DND-41 (cell line): ENCODE results near the gene FCRL6.

Experiments
- ATAC-seq: fragments of 200-7000 bp; cut with Tn5 transposase; 3 replicates; pipeline ENCODE4 v1.9.1; 2021; ENCODE audit warnings: low read depth; ENCODE audit not compliant: insufficient read depth
- DNase-seq: peaks from one replicate; pipeline ENCODE4 v3.0.0-alpha.2; 2020
- H2AFZ ChIP-seq: 2 replicates; pipeline ENCODE4 v1.6.0; 2012; ENCODE audit warnings: low read depth, low read length
- H3K27ac ChIP-seq: 2 replicates; pipeline ENCODE4 v1.5.1; 2012; ENCODE audit warnings: low read length, inconsistent platforms
- H3K27me3 ChIP-seq: fragments of 200-600 bp; sonication (generic); 2 replicates; pipeline ENCODE4 v1.6.0; 2012; ENCODE audit warnings: low read length, mild to moderate bottlenecking, inconsistent platforms; ENCODE audit not compliant: insufficient read depth, poor library complexity
- H3K36me3 ChIP-seq: 2 replicates; pipeline ENCODE4 v1.5.1; 2012; ENCODE audit warnings: low read length, inconsistent platforms; ENCODE audit not compliant: insufficient read depth
- H3K4me1 ChIP-seq: 2 replicates; pipeline ENCODE4 v1.5.1; 2012; ENCODE audit warnings: mild to moderate bottlenecking, low read length; ENCODE audit not compliant: insufficient read depth
- H3K4me2 ChIP-seq: 2 replicates; pipeline ENCODE4 v1.6.0; 2012; ENCODE audit warnings: mild to moderate bottlenecking, moderate library complexity, low read length, inconsistent platforms; ENCODE audit not compliant: insufficient read depth
- H3K4me3 ChIP-seq, 2 experiments: fragments of 200-600 bp in 1 of 2; shearing (Covaris generic) in 1 of 2; 2 replicates each; pipeline ENCODE4 v1.5.1; 2012 to 2016; ENCODE audit warnings: inconsistent platforms in 2 of 2, low read length in 2 of 2, mild to moderate bottlenecking in 2 of 2, low read depth in 1 of 2, moderate library complexity in 1 of 2
- H3K79me2 ChIP-seq: 2 replicates; pipeline ENCODE4 v1.6.0; 2012; ENCODE audit warnings: low read length, inconsistent platforms; ENCODE audit not compliant: insufficient read depth
- H3K9ac ChIP-seq: 2 replicates; pipeline ENCODE4 v1.6.0; 2012; ENCODE audit warnings: low read depth, mild to moderate bottlenecking, inconsistent platforms, low read length, moderate library complexity
- H3K9me3 ChIP-seq: 2 replicates; pipeline ENCODE4 v1.5.1; 2012; ENCODE audit warnings: low read length, moderate library complexity, mild to moderate bottlenecking, inconsistent platforms; ENCODE audit not compliant: insufficient read depth, severe bottlenecking
- H4K20me1 ChIP-seq: 2 replicates; pipeline ENCODE4 v1.6.0; 2012; ENCODE audit warnings: low read length; ENCODE audit not compliant: insufficient read depth
- CTCF ChIP-seq: IDR thresholded peaks from 2 replicates; pipeline ENCODE4 v1.5.1; 2012; ENCODE audit warnings: borderline replicate concordance, low read length, moderate library complexity, mild to moderate bottlenecking; ENCODE audit not compliant: poor library complexity, severe bottlenecking; ENCODE audit errors: extremely low read depth
- EZH2 ChIP-seq: IDR thresholded peaks from 3 replicates; pipeline ENCODE4 v1.6.1; 2012; ENCODE audit warnings: borderline replicate concordance, low read depth, mild to moderate bottlenecking, moderate library complexity, low read length, inconsistent platforms; ENCODE audit not compliant: severe bottlenecking

The FCRL6 gene

GRCh38 chr1:159857889-159858288 lies 55.7 kb downstream of the FCRL6 start:
- TF ChIP-seq EZH2 (no peak), CTCF (no peak)
- Histone ChIP-seq H3K4me2 (no peak overlapping the region), H2AFZ (no peak overlapping the region), H3K36me3 (no peaks in the 10 kb centered on the region), H3K27ac (no peak overlapping the region), H3K4me3 (no peak overlapping the region), H3K9me3 (no peaks in the 10 kb centered on the region), H3K79me2 (no peaks in the 10 kb centered on the region), H3K9ac (no peak overlapping the region), H4K20me1 (no peaks in the 10 kb centered on the region; the same call in 1 of the 2 replicates), H3K27me3 (peaks cover 11% of the 10 kb centered on the region), H3K4me1 (no peaks in the 10 kb centered on the region)
- DNase-seq: no peak
- ATAC-seq: no peak

- Histone ChIP-seq H4K20me1 (no peaks in the 10 kb centered on the region; the same call in 1 of the 2 replicates), H3K27me3 (peaks cover 9% of the 10 kb centered on the region), H3K9ac (no peak overlapping the region), H3K27ac (no peak overlapping the region), H3K9me3 (no peaks in the 10 kb centered on the region), H3K79me2 (no peaks in the 10 kb centered on the region), H2AFZ (no peak overlapping the region), H3K4me3 (no peak overlapping the region), H3K4me2 (no peak overlapping the region), H3K36me3 (no peaks in the 10 kb centered on the region), H3K4me1 (no peaks in the 10 kb centered on the region)
- DNase-seq (no peak), ATAC-seq (no peak)
- TF ChIP-seq EZH2 (no peak), CTCF (no peak)
These were observed 57.7 kb downstream of the FCRL6 start for GRCh38 chr1:159859767-159860322.

GRCh38 chr1:159860456-159860855 lies 58.3 kb downstream of the FCRL6 start:
- Histone ChIP-seq H3K4me2 (no peak overlapping the region), H3K4me3 (no peak overlapping the region), H3K79me2 (no peaks in the 10 kb centered on the region), H4K20me1 (no peaks in the 10 kb centered on the region; the same call in 1 of the 2 replicates), H3K36me3 (no peaks in the 10 kb centered on the region), H3K9me3 (no peaks in the 10 kb centered on the region), H3K27ac (no peak overlapping the region), H3K4me1 (no peaks in the 10 kb centered on the region), H2AFZ (no peak overlapping the region), H3K9ac (no peak overlapping the region), H3K27me3 (peaks cover 9% of the 10 kb centered on the region)
- TF ChIP-seq EZH2 (no peak), CTCF (no peak)
- no peak for DNase-seq
- ATAC-seq: no peak

- Histone ChIP-seq H3K4me2 (no peak overlapping the region), H3K27ac (no peak overlapping the region), H3K9me3 (no peaks in the 10 kb centered on the region), H3K4me1 (no peaks in the 10 kb centered on the region), H3K79me2 (no peaks in the 10 kb centered on the region), H2AFZ (no peak overlapping the region), H3K9ac (no peak overlapping the region), H3K4me3 (no peak overlapping the region), H3K27me3 (peaks cover 9% of the 10 kb centered on the region), H4K20me1 (no peaks in the 10 kb centered on the region; the same call in 1 of the 2 replicates), H3K36me3 (no peaks in the 10 kb centered on the region)
- TF ChIP-seq CTCF (no peak), EZH2 (no peak)
- ATAC-seq (no peak), DNase-seq (no peak)
These were observed 59.1 kb downstream of the FCRL6 start for GRCh38 chr1:159861218-159861617.
